Hepatocyte (in vitro differentiated cells): ENCODE measurements around the gene SORL1-AS1.
A peak's percentile ranks its signal among the peaks of the same experiment; 100 is the strongest.

ENCODE experiments used
- DNase-seq: peaks from one replicate; pipeline ENCODE4 v3.0.0-alpha.2; 2016; ENCODE audit warnings: low spot score
- H2AFZ ChIP-seq: fragments of 200-600 bp; sonication (generic); 2 replicates; pipeline ENCODE4 v1.6.0; 2016; ENCODE audit warnings: antibody characterized with exemption, mild to moderate bottlenecking
- H3K27ac ChIP-seq: fragments of 200-600 bp; sonication (generic); 2 replicates; pipeline ENCODE4 v1.5.1; 2016; ENCODE audit warnings: mild to moderate bottlenecking
- H3K27me3 ChIP-seq: fragments of 200-600 bp; sonication (generic); 2 replicates; pipeline ENCODE4 v1.6.1; 2016
- H3K36me3 ChIP-seq: fragments of 200-600 bp; sonication (generic); replicated peaks from 2 replicates; pipeline ENCODE4 v1.5.1; 2016; ENCODE audit warnings: low read depth; ENCODE audit not compliant: insufficient read depth
- H3K4me1 ChIP-seq: fragments of 200-600 bp; sonication (generic); 2 replicates; pipeline ENCODE4 v1.5.1; 2016; ENCODE audit warnings: mild to moderate bottlenecking, moderate library complexity; ENCODE audit not compliant: insufficient read depth
- H3K4me2 ChIP-seq: fragments of 200-600 bp; sonication (generic); 2 replicates; pipeline ENCODE4 v1.6.0; 2016
- H3K4me3 ChIP-seq: fragments of 200-600 bp; sonication (generic); 2 replicates; pipeline ENCODE4 v1.5.1; 2016; ENCODE audit warnings: mild to moderate bottlenecking
- H3K79me2 ChIP-seq: fragments of 200-600 bp; sonication (generic); 2 replicates; pipeline ENCODE4 v1.6.0; 2017; ENCODE audit warnings: mild to moderate bottlenecking
- H3K9me2 ChIP-seq: fragments of 200-600 bp; sonication (generic); replicated peaks from 2 replicates; pipeline ENCODE4 v1.6.0; 2017; ENCODE audit warnings: mild to moderate bottlenecking; ENCODE audit not compliant: insufficient read depth
- H3K9me3 ChIP-seq: fragments of 200-600 bp; sonication (generic); 2 replicates; pipeline ENCODE4 v1.5.1; 2016; ENCODE audit warnings: low read depth, mild to moderate bottlenecking
- H4K20me1 ChIP-seq: fragments of 200-600 bp; sonication (generic); 2 replicates; pipeline ENCODE4 v1.6.0; 2016; ENCODE audit warnings: mild to moderate bottlenecking; ENCODE audit not compliant: insufficient read depth, poor library complexity, severe bottlenecking
- CTCF ChIP-seq: fragments of 200-600 bp; sonication (generic); IDR thresholded peaks from 2 replicates; pipeline ENCODE4 v1.5.1; 2016; ENCODE audit warnings: antibody characterized with exemption, mild to moderate bottlenecking; ENCODE audit not compliant: poor library complexity
- EZH2 ChIP-seq: fragments of 200-600 bp; sonication (generic); IDR thresholded peaks from 2 replicates; pipeline ENCODE4 v1.6.1; 2016; ENCODE audit warnings: antibody characterized with exemption, mild to moderate bottlenecking, borderline replicate concordance
- EZH2phosphoT487 ChIP-seq: fragments of 200-600 bp; sonication (generic); IDR thresholded peaks from one replicate; pipeline ENCODE4 v1.6.1; 2018; ENCODE audit warnings: antibody characterized with exemption, mild to moderate bottlenecking, low read depth, moderate library complexity; ENCODE audit not compliant: unreplicated experiment, severe bottlenecking
- WGBS: methylation state at CpG from one replicate; pipeline ENCODE4 v1.1.6; 2016; ENCODE audit warnings: low lambda C conversion rate; ENCODE audit errors: missing lambda C conversion rate; 5-methylcytosine and 5-hydroxymethylcytosine counted together

Gene SORL1-AS1

GRCh38 chr11:121448011-121448410 lies 4.8 kb downstream of the SORL1-AS1 start:
- no peaks in the 10 kb centered on the region for H3K36me3 ChIP-seq
- TF ChIP-seq EZH2phosphoT487 (no peak), CTCF (no peak), EZH2 (no peak)
- no peak overlapping the region for H3K27ac ChIP-seq
- H4K20me1 ChIP-seq, result no peaks in the 10 kb centered on the region
- H3K4me1 ChIP-seq, result no peaks in the 10 kb centered on the region
- 97% methylated on average over 4 of the region's 4 CpGs for WGBS
- H3K4me2 ChIP-seq, result no peak overlapping the region
- H3K9me2 ChIP-seq, result no peaks in the 10 kb centered on the region
- no peak overlapping the region for H3K4me3 ChIP-seq
- no peak for DNase-seq
- H3K27me3 ChIP-seq, result no peaks in the 10 kb centered on the region
- no peaks in the 10 kb centered on the region for H3K9me3 ChIP-seq
- H3K79me2 ChIP-seq, result peaks cover 2% of the 10 kb centered on the region
- no peak overlapping the region for H2AFZ ChIP-seq

GRCh38 chr11:121446752-121447156 lies 6.0 kb downstream of the SORL1-AS1 start:
- H3K27ac ChIP-seq, result no peak overlapping the region
- H3K79me2 ChIP-seq, result no peaks in the 10 kb centered on the region
- H3K4me2 ChIP-seq, result no peak overlapping the region
- no peaks in the 10 kb centered on the region for H3K9me3 ChIP-seq
- H3K27me3 ChIP-seq, result no peaks in the 10 kb centered on the region
- 31% methylated on average over 4 of the region's 4 CpGs for WGBS
- H3K4me3 ChIP-seq, result no peak overlapping the region
- no peak for DNase-seq
- no peak overlapping the region for H2AFZ ChIP-seq
- TF ChIP-seq EZH2 (no peak), CTCF (peak; percentile 33)
- H4K20me1 ChIP-seq, result no peaks in the 10 kb centered on the region
- no peaks in the 10 kb centered on the region for H3K9me2 ChIP-seq
- no peaks in the 10 kb centered on the region for H3K4me1 ChIP-seq
- no peaks in the 10 kb centered on the region for H3K36me3 ChIP-seq

GRCh38 chr11:121445071-121445768 lies 7.5 kb downstream of the SORL1-AS1 start:
- H3K4me3 ChIP-seq, result no peak overlapping the region
- H3K27ac ChIP-seq, result no peak overlapping the region
- H3K4me2 ChIP-seq, result no peak overlapping the region
- H2AFZ ChIP-seq, result no peak overlapping the region
- H3K9me2 ChIP-seq, result no peaks in the 10 kb centered on the region
- H3K4me1 ChIP-seq, result no peaks in the 10 kb centered on the region
- no peaks in the 10 kb centered on the region for H4K20me1 ChIP-seq
- DNase-seq, result no peak
- TF ChIP-seq CTCF, result no peak
- no peak for TF ChIP-seq EZH2
- no peaks in the 10 kb centered on the region for H3K79me2 ChIP-seq
- H3K27me3 ChIP-seq, result no peaks in the 10 kb centered on the region
- 90% methylated on average over 14 of the region's 14 CpGs for WGBS
- no peaks in the 10 kb centered on the region for H3K36me3 ChIP-seq
- H3K9me3 ChIP-seq, result no peaks in the 10 kb centered on the region

- Histone ChIP-seq H4K20me1 (no peaks in the 10 kb centered on the region), H3K9me2 (no peaks in the 10 kb centered on the region), H3K79me2 (no peaks in the 10 kb centered on the region), H3K4me1 (no peaks in the 10 kb centered on the region), H3K4me3 (no peak overlapping the region), H2AFZ (no peak overlapping the region), H3K27ac (no peak overlapping the region), H3K9me3 (no peaks in the 10 kb centered on the region), H3K4me2 (no peak overlapping the region), H3K27me3 (no peaks in the 10 kb centered on the region), H3K36me3 (no peaks in the 10 kb centered on the region)
- DNase-seq, result no peak
- 90% methylated on average over 3 of the region's 3 CpGs for WGBS
- no peak for TF ChIP-seq CTCF
These were observed 8.2 kb downstream of the SORL1-AS1 start for GRCh38 chr11:121444526-121444925.
